ENCODE data around the gene GBP3. TPM values are rescaled to one million over a fixed set of nuclear protein-coding genes. Genes with fewer than 3 reads are reported as not detected.
"Not testable (repeated sequence)": the region's sequence is repeated elsewhere in the genome, so short reads cannot be mapped to it uniquely, and the experiment has no call there.

GBP3 gene
- total RNA-seq, 1 experiment from 2014 or later = 19.4 TPM

DNA sequence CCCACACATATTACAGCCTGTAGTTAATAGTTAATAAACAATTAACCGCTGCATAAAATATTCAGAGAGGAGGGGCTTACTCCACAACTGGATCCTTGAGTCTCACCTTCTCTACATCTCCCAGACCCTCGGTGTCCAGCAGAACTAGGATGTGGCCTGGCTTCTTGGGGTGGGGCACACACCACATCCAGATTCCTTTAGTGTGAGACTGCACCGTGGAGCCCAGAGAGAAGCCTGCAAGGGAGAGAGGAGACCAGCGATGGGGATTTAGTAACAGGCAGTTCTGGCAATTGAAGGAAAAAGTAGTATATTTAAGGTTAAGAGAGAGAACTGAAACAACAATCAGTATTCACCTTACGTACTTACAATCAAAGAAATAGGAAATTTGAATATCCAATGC is 37.4 kb upstream of the GBP3 start:
- H3K9me3 Mint-ChIP-seq (ENCODE audit: unreplicated experiment) = no peaks in the 10 kb centered on the region
- BruUV-seq (replicated peaks) = no TSS peak
- DNase-seq (ENCODE audit: unreplicated experiment) = no peak
- ChIA-PET POLR2A (no interaction called here), CTCF (no interaction called here)
- peaks cover 27% of the 10 kb centered on the region for H3K36me3 Mint-ChIP-seq (ENCODE audit: insufficient read depth, unreplicated experiment)
- no peaks in the 10 kb centered on the region for H3K27me3 Mint-ChIP-seq (ENCODE audit: insufficient read depth, unreplicated experiment)
- peaks cover 13% of the 10 kb centered on the region for H3K4me1 Mint-ChIP-seq (ENCODE audit: insufficient read depth, unreplicated experiment)
- H3K27ac Mint-ChIP-seq (ENCODE audit: low read depth, unreplicated experiment) = no peak overlapping the region
- intact Hi-C loops (cut with micrococcal nuclease) = no loop called here
- TF ChIP-seq, protein P1, sequence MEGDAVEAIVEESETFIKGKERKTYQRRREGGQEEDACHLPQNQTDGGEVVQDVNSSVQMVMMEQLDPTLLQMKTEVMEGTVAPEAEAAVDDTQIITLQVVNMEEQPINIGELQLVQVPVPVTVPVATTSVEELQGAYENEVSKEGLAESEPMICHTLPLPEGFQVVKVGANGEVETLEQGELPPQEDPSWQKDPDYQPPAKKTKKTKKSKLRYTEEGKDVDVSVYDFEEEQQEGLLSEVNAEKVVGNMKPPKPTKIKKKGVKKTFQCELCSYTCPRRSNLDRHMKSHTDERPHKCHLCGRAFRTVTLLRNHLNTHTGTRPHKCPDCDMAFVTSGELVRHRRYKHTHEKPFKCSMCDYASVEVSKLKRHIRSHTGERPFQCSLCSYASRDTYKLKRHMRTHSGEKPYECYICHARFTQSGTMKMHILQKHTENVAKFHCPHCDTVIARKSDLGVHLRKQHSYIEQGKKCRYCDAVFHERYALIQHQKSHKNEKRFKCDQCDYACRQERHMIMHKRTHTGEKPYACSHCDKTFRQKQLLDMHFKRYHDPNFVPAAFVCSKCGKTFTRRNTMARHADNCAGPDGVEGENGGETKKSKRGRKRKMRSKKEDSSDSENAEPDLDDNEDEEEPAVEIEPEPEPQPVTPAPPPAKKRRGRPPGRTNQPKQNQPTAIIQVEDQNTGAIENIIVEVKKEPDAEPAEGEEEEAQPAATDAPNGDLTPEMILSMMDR (IDR thresholded peaks at IDR 0.05; ENCODE audit: unreplicated experiment) = no peak
- H3K4me3 Mint-ChIP-seq (ENCODE audit: unreplicated experiment) = no peak overlapping the region

DNA sequence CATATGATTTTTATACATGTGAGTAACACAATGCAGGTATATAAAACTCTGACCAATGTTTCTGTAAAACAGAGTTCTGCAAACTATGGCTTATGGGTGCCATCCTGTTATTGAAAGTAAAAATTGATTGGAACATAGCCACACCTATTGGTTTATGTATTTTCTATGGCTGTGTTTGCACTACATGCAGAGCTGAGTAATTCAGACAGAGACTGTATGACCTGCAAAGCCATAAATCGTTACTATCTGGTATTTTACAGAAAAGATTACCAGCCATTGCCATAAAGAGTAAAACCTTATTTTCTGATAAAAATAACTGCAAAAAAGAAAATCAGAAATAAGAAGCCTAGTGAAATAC is 29.3 kb upstream of the GBP3 start:
- intact Hi-C loops (cut with micrococcal nuclease) = no loop called here
- no peak for DNase-seq (ENCODE audit: unreplicated experiment)
- TF ChIP-seq, protein P1 (IDR thresholded peaks at IDR 0.05; ENCODE audit: unreplicated experiment) = no peak
- Mint-ChIP-seq H3K27me3 (ENCODE audit: insufficient read depth, unreplicated experiment) (no peaks in the 10 kb centered on the region), H3K36me3 (ENCODE audit: insufficient read depth, unreplicated experiment) (peaks cover 55% of the 10 kb centered on the region), H3K27ac (ENCODE audit: low read depth, unreplicated experiment) (no peak overlapping the region), H3K9me3 (ENCODE audit: unreplicated experiment) (no peaks in the 10 kb centered on the region), H3K4me1 (ENCODE audit: insufficient read depth, unreplicated experiment) (no peaks in the 10 kb centered on the region), H3K4me3 (ENCODE audit: unreplicated experiment) (no peak overlapping the region)
- CTCF ChIA-PET = no interaction called here
- POLR2A ChIA-PET = no interaction called here
- BruUV-seq (replicated peaks) = no TSS peak

DNA sequence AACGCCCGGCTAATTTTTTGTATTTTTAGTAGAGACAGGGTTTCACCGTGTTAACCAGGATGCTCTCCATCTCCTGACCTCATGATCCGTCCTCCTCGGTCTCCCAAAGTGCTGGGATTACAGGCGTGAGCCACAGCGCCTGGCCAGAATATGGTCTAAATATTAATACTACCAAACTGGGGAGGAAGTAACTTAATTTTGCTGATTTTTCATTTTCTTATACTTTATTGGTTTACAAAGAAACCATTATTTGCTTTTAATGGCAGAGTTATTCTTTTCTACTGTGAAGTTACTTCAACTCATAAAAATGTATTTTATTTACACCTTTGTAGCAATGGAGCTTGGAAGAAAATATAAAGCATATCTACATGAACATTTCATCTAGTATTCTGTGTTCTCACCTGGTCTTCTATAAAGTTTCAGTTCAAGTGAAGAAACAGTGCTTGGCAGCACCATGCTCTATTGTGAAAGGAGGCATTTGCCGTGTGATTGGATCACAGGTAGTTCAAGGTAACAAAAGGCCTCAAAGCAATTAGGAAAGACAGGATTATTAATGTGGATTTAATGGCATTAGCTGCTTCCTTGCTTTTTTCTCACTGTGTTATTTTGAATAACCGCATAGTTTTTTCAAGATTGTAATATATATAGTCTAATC is 28.8 kb upstream of the GBP3 start:
- ChIA-PET POLR2A (interaction anchor here (0.9 kb wide), 1 partner anchor 14 kb away, joined by 5 read pairs; the partner anchor contains the start of gene GBP1), CTCF (no interaction called here)
- no peak for DNase-seq (ENCODE audit: unreplicated experiment)
- Mint-ChIP-seq H3K36me3 (ENCODE audit: insufficient read depth, unreplicated experiment) (peaks cover 50% of the 10 kb centered on the region), H3K4me1 (ENCODE audit: insufficient read depth, unreplicated experiment) (no peaks in the 10 kb centered on the region), H3K9me3 (ENCODE audit: unreplicated experiment) (no peaks in the 10 kb centered on the region), H3K27me3 (ENCODE audit: insufficient read depth, unreplicated experiment) (no peaks in the 10 kb centered on the region), H3K27ac (ENCODE audit: low read depth, unreplicated experiment) (no peak overlapping the region), H3K4me3 (ENCODE audit: unreplicated experiment) (no peak overlapping the region)
- intact Hi-C loops (cut with micrococcal nuclease) = no loop called here
- TF ChIP-seq, protein P1 (IDR thresholded peaks at IDR 0.05; ENCODE audit: unreplicated experiment) = no peak
- BruUV-seq (replicated peaks) = no TSS peak

DNA sequence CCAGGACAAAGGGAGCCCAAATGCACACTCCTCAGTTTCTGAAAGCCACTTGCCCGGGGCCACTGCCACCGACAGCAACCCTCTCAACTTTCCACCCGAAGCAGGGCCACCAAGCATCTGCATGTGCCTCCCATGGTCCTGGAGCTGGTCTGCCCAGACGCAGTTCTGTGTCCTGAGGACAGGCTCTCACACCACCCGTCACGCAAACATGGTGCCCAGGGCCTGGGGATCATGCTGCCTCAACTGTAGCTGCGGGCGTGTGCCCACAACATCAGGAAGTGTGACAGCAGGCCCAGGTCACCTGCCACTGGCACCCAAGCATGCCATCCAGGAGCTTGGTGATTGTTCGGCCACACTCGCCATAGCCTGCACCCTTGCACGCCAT is 28.0 kb upstream of the GBP3 start:
- ChIA-PET CTCF (no interaction called here), POLR2A (interaction anchor here (0.9 kb wide), 1 partner anchor 14 kb away, joined by 5 read pairs; the partner anchor contains the start of gene GBP1)
- DNase-seq (ENCODE audit: unreplicated experiment) = no peak
- no peaks in the 10 kb centered on the region for H3K9me3 Mint-ChIP-seq (ENCODE audit: unreplicated experiment)
- H3K27me3 Mint-ChIP-seq (ENCODE audit: insufficient read depth, unreplicated experiment) = no peaks in the 10 kb centered on the region
- TF ChIP-seq, protein P1 (IDR thresholded peaks at IDR 0.05; ENCODE audit: unreplicated experiment) = no peak
- peaks cover 42% of the 10 kb centered on the region for H3K36me3 Mint-ChIP-seq (ENCODE audit: insufficient read depth, unreplicated experiment)
- H3K27ac Mint-ChIP-seq (ENCODE audit: low read depth, unreplicated experiment) = no peak overlapping the region
- no peak overlapping the region for H3K4me3 Mint-ChIP-seq (ENCODE audit: unreplicated experiment)
- intact Hi-C loops (cut with micrococcal nuclease) = no loop called here
- BruUV-seq (replicated peaks) = no TSS peak
- H3K4me1 Mint-ChIP-seq (ENCODE audit: insufficient read depth, unreplicated experiment) = no peaks in the 10 kb centered on the region

DNA sequence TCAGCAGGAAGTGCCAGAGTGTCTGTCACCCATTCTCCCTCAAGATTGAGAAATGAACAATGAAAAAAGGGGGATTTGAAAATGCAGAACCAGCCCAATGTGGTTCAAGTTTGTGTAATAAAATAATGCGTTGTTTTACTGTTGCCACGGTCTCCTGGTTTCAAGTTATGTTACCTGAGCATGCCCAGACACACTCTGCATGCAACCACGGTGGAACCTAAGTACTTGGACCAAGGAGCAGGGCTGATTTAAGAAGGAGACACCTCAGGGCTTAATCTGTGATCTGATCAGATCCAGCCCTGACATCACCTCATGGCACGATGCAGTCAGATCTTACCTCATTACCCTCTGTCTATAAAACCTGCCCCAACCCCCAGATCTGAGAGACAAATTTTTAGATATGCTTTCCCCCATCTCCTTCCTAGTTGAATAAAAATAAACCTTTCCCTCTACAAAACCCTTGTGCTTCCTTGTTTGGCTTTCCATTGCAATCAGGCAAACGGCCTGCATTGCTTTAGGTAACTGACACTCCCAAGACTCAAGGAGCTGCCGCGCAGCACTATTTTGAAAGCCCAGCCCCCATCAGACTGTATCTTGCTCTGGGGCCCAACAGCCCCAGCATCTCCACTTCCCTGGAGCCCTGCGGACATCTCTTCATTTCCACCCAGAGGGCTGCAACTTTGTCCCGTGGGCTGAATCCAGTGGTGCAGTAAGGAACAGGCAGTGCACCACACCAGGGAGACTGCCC is 27.4 kb upstream of the GBP3 start:
- H3K27ac Mint-ChIP-seq (ENCODE audit: low read depth, unreplicated experiment); intact Hi-C loops (cut with micrococcal nuclease); H3K4me1 Mint-ChIP-seq (ENCODE audit: insufficient read depth, unreplicated experiment): not testable (repeated sequence)

DNA sequence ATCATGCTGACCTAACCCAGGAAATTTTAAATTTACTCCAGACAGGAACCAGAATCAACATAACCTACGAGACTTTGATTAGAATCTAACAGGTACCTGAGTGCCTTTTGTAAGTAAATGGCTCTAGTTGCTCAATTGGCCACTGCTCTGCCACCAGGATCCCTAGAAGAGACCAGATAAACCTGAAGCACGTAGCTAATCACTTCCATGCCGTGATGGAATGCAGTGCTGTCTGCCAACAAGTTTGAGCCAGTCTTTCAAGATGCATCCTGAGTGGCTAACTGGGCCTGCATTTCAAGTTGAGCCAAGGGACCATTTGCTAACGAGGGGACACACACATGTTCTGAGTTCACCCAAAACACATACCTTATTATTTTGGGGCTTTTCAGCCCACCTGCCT is 26.5 kb upstream of the GBP3 start:
- BruUV-seq (replicated peaks); intact Hi-C loops (cut with micrococcal nuclease); H3K4me3 Mint-ChIP-seq (ENCODE audit: unreplicated experiment); H3K27ac Mint-ChIP-seq (ENCODE audit: low read depth, unreplicated experiment); H3K4me1 Mint-ChIP-seq (ENCODE audit: insufficient read depth, unreplicated experiment); H3K9me3 Mint-ChIP-seq (ENCODE audit: unreplicated experiment); DNase-seq (ENCODE audit: unreplicated experiment); H3K27me3 Mint-ChIP-seq (ENCODE audit: insufficient read depth, unreplicated experiment): not testable (repeated sequence)
- peaks cover 34% of the 10 kb centered on the region for H3K36me3 Mint-ChIP-seq (ENCODE audit: insufficient read depth, unreplicated experiment)
- ChIA-PET CTCF (interaction anchor here (0.7 kb wide), 1 partner anchor 407 kb away, joined by 3 read pairs; no protein-coding TSS in a partner anchor), POLR2A (interaction anchor here (0.6 kb wide), 1 partner anchor 27 kb away, joined by 3 read pairs; no protein-coding TSS in a partner anchor)

More for the DNA sequence above, 27.4 kb upstream of the GBP3 start:
- H3K4me3 Mint-ChIP-seq (ENCODE audit: unreplicated experiment); BruUV-seq (replicated peaks); H3K27me3 Mint-ChIP-seq (ENCODE audit: insufficient read depth, unreplicated experiment); H3K9me3 Mint-ChIP-seq (ENCODE audit: unreplicated experiment); DNase-seq (ENCODE audit: unreplicated experiment); CTCF ChIA-PET: not testable (repeated sequence)
- peaks cover 37% of the 10 kb centered on the region for H3K36me3 Mint-ChIP-seq (ENCODE audit: insufficient read depth, unreplicated experiment)
- POLR2A ChIA-PET = interaction anchor here (0.9 kb wide), 1 partner anchor 15 kb away, joined by 5 read pairs; the partner anchor contains the start of gene GBP1
